ENCODE results near the gene GALNT7.

GALNT7 gene

DNA sequence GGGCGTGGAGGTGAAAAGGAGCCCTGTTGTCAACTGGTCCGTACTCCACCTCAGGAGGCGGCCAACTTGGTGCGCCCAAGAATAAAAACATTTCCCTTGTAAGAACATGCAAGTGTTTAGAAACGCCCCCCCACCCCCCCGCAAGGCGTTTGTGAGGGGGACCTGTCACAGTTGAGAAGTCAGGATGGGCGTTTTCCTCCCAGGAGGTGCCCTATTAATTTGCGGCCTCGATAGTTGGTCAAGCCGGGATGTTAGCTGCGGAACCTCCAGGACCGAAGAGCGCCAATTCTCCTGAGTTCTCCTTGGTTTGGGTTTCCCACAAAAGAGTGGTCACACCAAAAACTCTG, 201.5 kb downstream of the GALNT7 start:
- no peaks in the 10 kb centered on the region for H3K36me3 ChIP-seq (ENCODE audit: control insufficient read depth in 1 of 2, insufficient read depth in 2 of 2, low read length in 2 of 2)
- peak overlapping the region; percentile 93 to 96 for H3K4me3 ChIP-seq (ENCODE audit: low read depth in 1 of 2, low read length in 2 of 2)
- no peaks in the 10 kb centered on the region for H3K9me3 ChIP-seq (ENCODE audit: control insufficient read depth in 1 of 2, low read length in 2 of 2)
- peak overlapping the region; percentile 92 to 94 for H3K9ac ChIP-seq (ENCODE audit: low read depth in 1 of 2, low read length in 2 of 2)
- peaks cover 3 to 8% of the 10 kb centered on the region in 2 donors for H3K4me1 ChIP-seq (ENCODE audit: control insufficient read depth in 1 of 2, insufficient read depth in 2 of 2, low read length in 2 of 2)
- H3K27me3 ChIP-seq (ENCODE audit: control insufficient read depth in 1 of 2, insufficient read depth in 2 of 2, low read length in 2 of 2), result no peaks in the 10 kb centered on the region
- H3K27ac ChIP-seq (ENCODE audit: low read depth, low read length), result peak overlapping the region; percentile 95

DNA sequence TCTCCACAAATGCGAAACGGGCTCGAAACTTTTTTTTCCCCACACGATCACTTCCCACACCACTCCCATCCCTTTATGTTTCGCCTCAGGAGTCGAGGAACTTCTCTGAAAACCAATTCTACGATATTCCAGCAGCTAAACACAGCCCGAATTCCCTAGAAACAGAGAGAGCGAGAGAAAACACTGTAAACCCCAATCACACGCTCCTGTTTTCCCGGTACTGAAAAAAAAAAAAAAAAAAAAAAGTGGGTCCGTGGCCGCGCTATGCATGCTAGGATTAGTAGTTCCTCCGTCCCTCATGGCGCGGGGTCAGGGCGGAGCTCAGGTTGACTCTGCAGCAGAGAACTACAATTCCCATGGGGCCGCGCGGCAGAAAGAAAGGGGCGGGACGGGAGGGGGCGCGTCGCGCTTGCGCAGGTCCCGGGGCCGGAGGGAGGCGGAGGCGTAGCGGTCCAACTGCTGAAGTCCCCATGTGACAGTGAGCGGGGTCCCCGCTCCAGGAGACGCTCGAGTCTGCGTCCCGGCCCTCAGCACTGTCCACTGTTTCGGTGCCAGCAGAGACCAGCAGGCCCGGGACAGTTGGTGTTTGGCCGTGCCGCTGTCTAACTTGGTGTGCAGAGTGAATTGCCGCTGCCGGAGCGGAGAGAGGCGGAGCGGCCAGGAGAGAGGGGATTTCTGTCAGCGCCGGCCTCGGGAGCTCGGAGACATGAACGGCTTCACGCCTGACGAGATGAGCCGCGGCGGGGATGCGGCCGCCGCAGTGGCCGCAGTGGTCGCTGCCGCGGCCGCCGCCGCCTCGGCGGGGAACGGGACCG, 202.1 kb downstream of the GALNT7 start, which contains the start of gene SAP30:
SAP30 (plus strand) TSS at position 478 of the 815 bp plus-strand sequence; CDS start at position 707, 229 bp downstream.
- Histone ChIP-seq H3K27me3 (ENCODE audit: control insufficient read depth in 1 of 2, insufficient read depth in 2 of 2, low read length in 2 of 2) (no peaks in the 10 kb centered on the region), H3K36me3 (ENCODE audit: control insufficient read depth in 1 of 2, insufficient read depth in 2 of 2, low read length in 2 of 2) (no peaks in the 10 kb centered on the region), H3K9ac (ENCODE audit: low read depth in 1 of 2, low read length in 2 of 2) (peak within 1 kb of the TSS; percentile 92 to 94), H3K4me1 (ENCODE audit: control insufficient read depth in 1 of 2, insufficient read depth in 2 of 2, low read length in 2 of 2) (peaks cover 3 to 6% of the 10 kb centered on the region in 2 donors), H3K9me3 (ENCODE audit: control insufficient read depth in 1 of 2, low read length in 2 of 2) (no peaks in the 10 kb centered on the region), H3K4me3 (ENCODE audit: low read depth in 1 of 2, low read length in 2 of 2) (peak within 1 kb of the TSS; percentile 93 to 96), H3K27ac (ENCODE audit: low read depth, low read length) (peak within 1 kb of the TSS; percentile 95)

DNA sequence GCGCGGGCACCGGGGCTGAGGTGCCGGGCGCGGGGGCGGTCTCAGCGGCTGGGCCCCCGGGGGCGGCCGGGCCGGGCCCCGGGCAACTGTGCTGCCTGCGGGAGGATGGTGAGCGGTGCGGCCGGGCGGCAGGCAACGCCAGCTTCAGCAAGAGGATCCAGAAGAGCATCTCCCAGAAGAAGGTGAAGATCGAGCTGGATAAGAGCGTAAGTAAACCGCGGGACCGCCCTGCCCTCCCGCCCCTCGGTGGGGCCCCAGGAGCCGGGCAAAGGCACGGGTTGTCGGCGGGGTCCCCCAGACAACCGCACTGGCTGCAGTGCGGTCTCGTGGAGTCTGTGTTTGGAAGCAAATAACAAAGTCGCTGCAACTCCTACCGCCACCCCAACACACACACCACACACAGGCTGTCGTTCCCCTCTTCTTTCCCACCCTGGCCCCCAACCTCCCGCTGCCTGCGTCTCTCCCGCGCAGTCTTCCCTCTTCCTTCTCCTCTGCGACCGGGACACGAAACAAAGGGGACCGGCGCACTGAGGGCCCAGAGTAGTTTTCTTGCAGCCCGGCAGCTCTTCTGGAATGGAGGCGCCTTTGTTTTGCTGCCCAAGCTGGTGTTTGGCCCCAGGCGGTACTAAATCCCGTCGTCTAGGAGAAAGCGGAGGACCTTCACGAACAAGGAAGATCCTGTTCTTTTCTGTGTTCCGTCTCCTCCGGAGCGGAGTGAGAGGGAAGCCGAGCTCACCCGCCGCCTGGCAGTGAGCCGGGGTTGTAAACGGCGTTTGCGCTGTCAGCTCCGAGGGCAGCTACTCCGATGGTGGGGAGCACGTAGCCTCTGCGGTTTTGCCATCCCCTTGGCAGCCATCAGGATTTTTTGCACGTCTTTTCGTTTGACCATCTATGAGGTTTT, 202.9 kb downstream of the GALNT7 start:
- H3K27me3 ChIP-seq (ENCODE audit: control insufficient read depth in 1 of 2, insufficient read depth in 2 of 2, low read length in 2 of 2), result no peaks in the 10 kb centered on the region
- peak overlapping the region; percentile 93 to 96 for H3K4me3 ChIP-seq (ENCODE audit: low read depth in 1 of 2, low read length in 2 of 2)
- peak overlapping the region; percentile 81 to 89 for H3K9ac ChIP-seq (ENCODE audit: low read depth in 1 of 2, low read length in 2 of 2)
- no peaks in the 10 kb centered on the region for H3K9me3 ChIP-seq (ENCODE audit: control insufficient read depth in 1 of 2, low read length in 2 of 2)
- no peaks in the 10 kb centered on the region for H3K36me3 ChIP-seq (ENCODE audit: control insufficient read depth in 1 of 2, insufficient read depth in 2 of 2, low read length in 2 of 2)
- peak overlapping the region; percentile 87 for H3K27ac ChIP-seq (ENCODE audit: low read depth, low read length)
- H3K4me1 ChIP-seq (ENCODE audit: control insufficient read depth in 1 of 2, insufficient read depth in 2 of 2, low read length in 2 of 2), result peaks cover 3% of the 10 kb centered on the region in 2 donors
